SH-SY5Y (cell line): ENCODE results near the gene TMPRSS3.

Experiments
- GATA2 ChIP-seq: IDR thresholded peaks from 2 replicates; pipeline ENCODE4 v1.6.1; 2011; ENCODE audit warnings: mild to moderate bottlenecking, low read depth, low read length
- GATA3 ChIP-seq: IDR thresholded peaks from 2 replicates; pipeline ENCODE4 v1.6.1; 2011; ENCODE audit warnings: low read depth, mild to moderate bottlenecking, low read length, moderate library complexity

DNA sequence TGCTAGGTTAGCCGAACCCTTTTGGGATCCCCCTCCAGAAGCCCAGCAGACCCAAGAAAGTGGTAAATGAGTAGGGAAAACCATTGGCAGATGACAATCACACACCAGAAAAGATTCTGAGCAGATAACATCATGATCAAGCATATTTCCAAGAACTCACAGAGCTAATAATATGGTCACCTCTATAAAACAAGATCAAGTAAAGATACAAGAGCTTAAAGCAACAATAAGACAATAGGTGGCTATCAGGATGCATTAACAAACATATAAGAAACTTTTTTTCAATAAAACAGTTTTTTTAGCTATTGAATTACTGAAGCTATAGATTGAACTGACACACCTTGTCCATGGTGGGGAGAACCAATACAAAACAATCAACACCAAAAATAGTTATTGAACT lies 36.8 kb upstream of the TMPRSS3 start:
- TF ChIP-seq GATA2: no peak
- TF ChIP-seq GATA3: no peak
